ENCODE results near the gene BIRC2. TPM values are rescaled to one million over a fixed set of nuclear protein-coding genes. Genes with fewer than 3 reads are reported as not detected.

Gene BIRC2
- total RNA-seq, 1 donor from 2014 or later = 53.5 TPM

GRCh38 chr11:102400603-102401002 lies 53.6 kb downstream of the BIRC2 start:
- no peak for DNase-seq (ENCODE audit: low spot score)

DNA sequence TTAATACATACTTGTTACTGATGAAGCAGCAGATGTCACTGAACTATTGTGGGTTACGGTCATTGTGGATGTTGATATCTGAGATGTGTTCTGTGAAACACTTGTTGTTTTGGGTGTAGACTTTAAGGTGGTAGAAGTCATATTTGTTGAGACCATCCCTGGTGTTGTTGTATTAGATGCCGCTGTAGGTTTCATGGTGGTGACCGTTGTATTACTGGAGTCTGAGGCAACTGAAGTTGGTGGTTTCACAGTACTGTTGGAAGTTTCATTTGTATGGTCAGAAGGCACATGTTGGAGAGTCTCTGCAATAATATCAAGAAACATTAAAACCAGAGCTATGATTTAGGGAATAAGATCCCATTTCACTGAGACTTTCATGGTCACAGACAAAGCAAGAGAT lies 54.9 kb downstream of the BIRC2 start:
- no peak for DNase-seq (ENCODE audit: low spot score)

- DNase-seq (ENCODE audit: low spot score) = no peak
These were observed 55.5 kb downstream of the BIRC2 start for GRCh38 chr11:102402548-102402947.

DNA sequence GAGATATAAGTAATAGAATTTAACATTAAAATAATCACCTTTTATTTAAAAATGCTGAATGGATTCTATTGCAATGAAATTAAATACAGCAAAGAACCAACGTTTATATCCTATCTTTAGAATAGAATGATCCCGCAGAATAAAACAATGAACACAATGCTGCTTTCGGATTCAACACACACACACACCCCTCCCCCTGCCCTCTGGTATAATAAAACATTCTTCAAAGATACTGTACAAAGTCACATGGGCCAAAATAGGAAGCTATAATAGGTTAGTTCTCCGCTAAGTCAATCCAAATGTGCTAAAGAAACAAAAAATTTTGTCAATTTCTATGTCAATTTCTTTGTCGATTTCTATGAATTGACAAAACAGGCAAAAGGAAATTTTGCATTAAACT lies 58.5 kb downstream of the BIRC2 start:
- no peak for DNase-seq (ENCODE audit: low spot score)

DNA sequence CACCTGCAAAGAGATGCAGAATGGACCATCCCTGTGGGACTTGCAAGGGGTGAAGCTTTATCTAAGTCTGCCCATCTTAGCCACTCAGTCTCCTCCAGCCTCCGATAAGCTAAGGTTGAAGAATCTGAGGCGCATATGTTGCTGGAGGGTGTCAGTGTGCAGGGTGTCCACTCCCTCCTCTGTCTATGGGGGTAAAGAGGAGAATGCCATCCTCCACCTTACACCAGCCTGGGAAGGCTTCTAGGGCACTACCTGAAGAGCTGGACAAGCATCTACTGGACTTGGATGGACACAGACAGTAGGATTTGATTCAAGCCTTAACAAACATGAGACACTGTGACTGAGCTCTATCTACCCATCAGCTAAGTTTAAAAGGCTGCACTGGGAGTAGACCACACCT lies 59.1 kb downstream of the BIRC2 start:
- no peak for DNase-seq (ENCODE audit: low spot score)

GRCh38 chr11:102407901-102408300 lies 60.9 kb downstream of the BIRC2 start:
- DNase-seq (ENCODE audit: low spot score) = no peak

DNA sequence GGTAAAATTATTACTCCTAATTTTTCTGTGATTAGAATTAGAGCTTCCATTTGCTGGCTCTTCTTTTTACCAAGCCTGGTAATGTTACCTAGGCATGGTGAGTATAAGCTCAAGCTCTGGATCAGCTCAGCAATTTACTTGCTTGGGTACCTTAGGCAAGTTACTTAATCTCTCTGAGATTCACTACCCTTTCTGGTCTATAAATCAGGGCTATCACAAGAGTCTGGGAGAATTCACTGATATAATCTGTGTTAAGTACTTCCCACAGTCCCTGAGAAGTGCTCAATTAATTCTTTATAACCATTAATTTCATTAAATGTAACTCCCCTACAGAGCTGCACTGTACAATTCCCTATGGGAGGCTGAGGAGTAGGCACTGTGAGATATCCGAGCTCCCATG lies 61.3 kb downstream of the BIRC2 start:
- no peak for DNase-seq (ENCODE audit: low spot score)

- no peak for DNase-seq (ENCODE audit: low spot score)
These were observed 63.4 kb downstream of the BIRC2 start for GRCh38 chr11:102410382-102410784.

DNA sequence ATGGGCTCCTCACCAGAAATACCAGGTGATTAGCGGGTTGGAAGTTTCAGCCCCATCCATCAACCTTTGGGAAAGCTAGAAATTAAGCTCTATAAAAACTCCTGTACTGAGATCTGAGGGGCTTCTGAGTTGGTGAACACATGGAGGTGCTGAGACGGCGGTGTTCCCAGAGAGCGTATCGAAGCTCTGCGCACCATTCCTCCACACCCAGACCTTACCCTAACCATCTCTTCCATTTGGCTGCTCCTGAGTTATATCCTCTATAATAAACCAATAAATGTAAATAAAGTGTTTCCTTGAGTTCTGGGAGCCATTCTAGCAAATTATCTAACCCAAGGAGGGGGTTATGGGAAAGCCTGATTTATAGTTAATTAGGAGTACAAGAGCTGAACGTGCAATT lies 64.1 kb downstream of the BIRC2 start:
- DNase-seq (ENCODE audit: low spot score) = no peak

- no peak for DNase-seq (ENCODE audit: low spot score)
These were observed 66.5 kb downstream of the BIRC2 start for GRCh38 chr11:102413497-102413896.

- DNase-seq (ENCODE audit: low spot score) = no peak
These were observed 67.5 kb downstream of the BIRC2 start for GRCh38 chr11:102414559-102414958.

DNA sequence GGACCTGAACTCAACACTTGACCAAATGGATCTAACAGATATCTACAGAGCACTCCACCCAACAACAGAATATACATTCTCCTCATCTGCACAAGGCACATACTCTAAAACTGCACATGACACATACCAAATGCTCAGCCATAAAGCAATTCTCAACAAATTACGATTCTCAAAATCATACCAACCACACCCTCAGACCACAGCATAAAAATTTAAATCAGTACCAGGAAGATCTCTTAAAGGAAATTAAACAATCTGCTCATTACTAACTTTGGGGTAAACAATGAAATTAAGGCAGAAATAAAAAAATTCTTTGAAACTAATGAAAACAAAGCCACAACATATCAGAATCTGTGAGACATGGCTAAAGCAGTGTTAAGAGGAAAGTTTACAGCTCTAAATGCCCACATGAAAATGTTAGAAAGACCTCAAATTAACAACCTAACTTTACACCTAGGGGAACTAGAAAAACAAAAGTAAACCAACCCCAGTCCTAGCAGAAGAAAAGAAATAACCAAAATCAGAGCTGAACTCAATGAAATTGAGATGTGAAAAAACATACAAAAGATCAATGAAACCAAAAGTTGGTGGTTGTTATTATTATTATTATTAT lies 68.4 kb downstream of the BIRC2 start:
- no peak for DNase-seq (ENCODE audit: low spot score)

GRCh38 chr11:102416976-102417375 lies 70.0 kb downstream of the BIRC2 start:
- no peak for DNase-seq (ENCODE audit: low spot score)

- DNase-seq (ENCODE audit: low spot score) = no peak
These were observed 72.2 kb downstream of the BIRC2 start for GRCh38 chr11:102419181-102419580.

- no peak for DNase-seq (ENCODE audit: low spot score)
These were observed 73.5 kb downstream of the BIRC2 start for GRCh38 chr11:102420547-102420946.

- DNase-seq (ENCODE audit: low spot score) = no peak
These were observed 74.2 kb downstream of the BIRC2 start for GRCh38 chr11:102421261-102421660.

- no peak for DNase-seq (ENCODE audit: low spot score)
These were observed 76.1 kb downstream of the BIRC2 start for GRCh38 chr11:102422817-102423712.

DNA sequence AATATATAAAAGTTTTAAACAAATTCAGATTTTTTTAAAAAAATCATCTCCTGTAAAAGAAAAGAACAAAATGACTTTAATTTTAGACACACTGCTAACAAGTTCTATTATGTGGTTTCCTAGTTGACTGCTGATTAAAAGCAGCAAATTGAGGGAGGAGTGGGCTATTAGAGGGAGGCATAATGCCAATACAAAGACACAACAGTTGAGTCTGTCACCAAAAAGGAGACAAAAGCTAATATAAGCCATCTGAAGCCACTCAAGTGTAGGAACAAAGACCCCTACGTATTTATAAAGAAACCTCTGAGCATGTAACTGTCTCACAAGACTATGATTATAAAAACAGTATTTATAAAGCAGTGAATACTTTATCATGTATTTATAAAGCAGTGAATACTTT lies 76.9 kb downstream of the BIRC2 start:
- DNase-seq (ENCODE audit: low spot score) = no peak

DNA sequence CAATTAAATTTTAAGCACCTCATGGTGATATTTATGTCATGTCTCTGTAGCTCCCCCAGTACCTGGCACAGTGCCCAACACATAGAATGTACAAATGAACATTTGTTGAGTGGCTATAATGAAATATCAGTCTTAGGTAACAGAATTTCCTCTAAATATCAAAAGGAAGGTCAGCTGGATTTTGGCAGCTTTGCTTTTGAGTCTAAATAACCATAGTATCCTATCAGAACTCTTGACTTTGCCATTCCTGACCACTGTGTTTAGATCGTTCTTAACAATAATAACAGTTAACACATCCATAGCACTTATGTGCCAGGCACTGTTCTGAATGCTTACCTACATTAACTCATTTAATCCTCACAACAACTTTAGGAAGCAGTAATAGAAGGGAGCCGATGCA lies 79.0 kb downstream of the BIRC2 start:
- no peak for DNase-seq (ENCODE audit: low spot score)

- no peak for DNase-seq (ENCODE audit: low spot score)
These were observed 79.6 kb downstream of the BIRC2 start for GRCh38 chr11:102426570-102426969.

DNA sequence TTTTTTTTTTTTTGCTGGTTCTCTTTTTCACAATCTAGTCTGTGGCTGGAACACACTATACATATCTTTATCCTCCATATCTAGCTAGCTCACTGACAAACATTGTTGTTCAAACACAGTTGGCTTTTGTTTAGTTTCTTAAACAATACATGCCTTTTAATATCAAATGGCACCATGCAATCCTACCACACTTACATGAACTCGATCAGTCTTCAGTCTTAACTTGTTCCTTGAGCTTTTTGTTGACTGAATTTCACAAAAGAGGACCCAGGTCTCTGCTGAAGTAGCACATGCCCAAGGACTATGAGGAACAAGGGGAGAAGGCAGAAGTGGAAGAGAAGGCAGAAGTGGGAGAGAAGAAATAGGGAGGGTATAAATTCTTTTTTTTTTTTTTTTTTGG lies 80.1 kb downstream of the BIRC2 start:
- DNase-seq (ENCODE audit: low spot score) = no peak

Data from mucosa of gallbladder (tissue), 1 donor.